PC-3 (cell line): ENCODE measurements around the gene MRPL48. TPM values are rescaled to one million over a fixed set of nuclear protein-coding genes. Genes with fewer than 3 reads are reported as not detected.

Source experiments
- ATAC-seq: fragments of 200-7000 bp; cut with Tn5 transposase; 2 replicates; pipeline ENCODE4 v1.9.1; 2020; ENCODE audit warnings: mild to moderate bottlenecking, moderate library complexity
- BruUV-seq: library from RNA; stranded (reverse); fragments of 400-500 nt; replicated peaks from 2 replicates; lab custom pipeline; 2021; lab: Mats Ljungman, UMichigan
- CTCF ChIA-PET: fragments of 300-600 bp; sonication (Branson Sonifier 250); formaldehyde crosslinking; loops from one replicate; lab custom pipeline; 2022; ENCODE audit warnings: antibody characterized with exemption; lab: Charles Lee
- POLR2A ChIA-PET: fragments of 300-600 bp; sonication (Branson Sonifier 250); formaldehyde crosslinking; loops from one replicate; lab custom pipeline; 2022; ENCODE audit warnings: antibody characterized with exemption; ENCODE audit not compliant: unreplicated experiment; lab: Charles Lee
- DNase-seq: peaks from one replicate; pipeline ENCODE4 v3.0.0-alpha.2; 2015
- H2AFZ ChIP-seq: fragments of 300-600 bp; sonication (generic); 2 replicates; pipeline ENCODE4 v1.6.0; 2016; ENCODE audit warnings: antibody characterized with exemption, low read length
- H3F3A ChIP-seq: fragments of 300-600 bp; sonication (generic); one replicate; pipeline ENCODE4 v1.6.0; 2017; ENCODE audit warnings: antibody characterized with exemption, low read length, control low read depth, mild to moderate bottlenecking; ENCODE audit not compliant: unreplicated experiment
- H3K27ac ChIP-seq: fragments of 300-600 bp; sonication (generic); 2 replicates; pipeline ENCODE4 v1.5.1; 2016; ENCODE audit warnings: mild to moderate bottlenecking, low read length
- H3K27me3 ChIP-seq: fragments of 300-600 bp; sonication (generic); 2 replicates; pipeline ENCODE4 v1.6.1; 2016; ENCODE audit warnings: low read length, mixed read lengths
- H3K36me3 ChIP-seq: fragments of 300-600 bp; sonication (generic); 2 replicates; pipeline ENCODE4 v1.6.1; 2016; ENCODE audit warnings: low read depth, mixed run types, low read length, mixed read lengths
- H3K4me1 ChIP-seq: fragments of 300-600 bp; sonication (generic); 2 replicates; pipeline ENCODE4 v1.5.1; 2016; ENCODE audit warnings: low read length; ENCODE audit not compliant: insufficient read depth
- H3K4me2 ChIP-seq: fragments of 300-600 bp; sonication (generic); 2 replicates; pipeline ENCODE4 v1.6.0; 2016; ENCODE audit warnings: low read length
- H3K4me3 ChIP-seq: fragments of 300-600 bp; sonication (generic); 2 replicates; pipeline ENCODE4 v1.5.1; 2016; ENCODE audit warnings: mild to moderate bottlenecking, low read length, mixed read lengths
- H3K79me2 ChIP-seq: fragments of 300-600 bp; sonication (generic); 2 replicates; pipeline ENCODE4 v1.6.1; 2017; ENCODE audit warnings: low read length, mixed read lengths
- H3K9ac ChIP-seq: fragments of 300-600 bp; sonication (generic); 2 replicates; pipeline ENCODE4 v1.6.0; 2016; ENCODE audit warnings: mild to moderate bottlenecking, low read length
- H3K9me2 ChIP-seq: fragments of 300-600 bp; sonication (generic); replicated peaks from 2 replicates; pipeline ENCODE4 v1.6.1; 2016; ENCODE audit warnings: mixed run types, low read length, mixed read lengths
- H3K9me3 ChIP-seq: fragments of 300-600 bp; sonication (generic); 2 replicates; pipeline ENCODE4 v1.6.1; 2016; ENCODE audit warnings: low read length, mixed read lengths
- H4K20me1 ChIP-seq: fragments of 300-600 bp; sonication (generic); 2 replicates; pipeline ENCODE4 v1.6.1; 2016; ENCODE audit warnings: low read length, mixed read lengths
- CTCF ChIP-seq: fragments of 300-600 bp; sonication (generic); conservative IDR thresholded peaks from 2 replicates; pipeline ENCODE4 v1.5.1; 2017; ENCODE audit warnings: antibody characterized with exemption, low read depth, mild to moderate bottlenecking, low read length
- EZH2 ChIP-seq: fragments of 300-600 bp; sonication (generic); IDR thresholded peaks from one replicate; pipeline ENCODE4 v1.6.1; 2017; ENCODE audit warnings: antibody characterized with exemption, mild to moderate bottlenecking, low read length; ENCODE audit not compliant: unreplicated experiment
- EZH2phosphoT487 ChIP-seq: fragments of 300-600 bp; sonication (generic); IDR thresholded peaks from 2 replicates; pipeline ENCODE4 v1.6.1; 2018; ENCODE audit warnings: mild to moderate bottlenecking, antibody characterized with exemption, low read length, borderline replicate concordance
- intact Hi-C: fragments of 100-400 bp; cut with micrococcal nuclease; formaldehyde crosslinking; loops from 2 replicates; pipeline ENCODE4 v1.9.0; 2023
- total RNA-seq: library from RNA; depleted of rRNA; stranded (reverse); fragments of >200 nt; gene quantifications from 2 replicates; pipeline ENCODE4 v1.2.3, GENCODE V29; 2014

MRPL48 gene
- total RNA-seq, 1 experiment from 2014 or later: 80.8 TPM

- Histone ChIP-seq H3K36me3 (peaks cover 5% of the 10 kb centered on the region; the same call in 1 of the 2 replicates), H3F3A (no peaks in the 10 kb centered on the region), H3K27ac (no peak overlapping the region), H3K9me3 (no peaks in the 10 kb centered on the region), H3K27me3 (no peaks in the 10 kb centered on the region), H2AFZ (no peak overlapping the region), H3K4me1 (no peaks in the 10 kb centered on the region), H3K4me2 (no peak overlapping the region), H3K9ac (no peak overlapping the region), H4K20me1 (no peaks in the 10 kb centered on the region), H3K9me2 (no peaks in the 10 kb centered on the region), H3K4me3 (no peak overlapping the region), H3K79me2 (no peaks in the 10 kb centered on the region)
- ATAC-seq (peak; percentile 45), DNase-seq (no peak)
- TF ChIP-seq CTCF (no peak), EZH2phosphoT487 (no peak), EZH2 (no peak)
- CTCF ChIA-PET: no interaction called here
- POLR2A ChIA-PET: no interaction called here
- BruUV-seq: no TSS peak
- intact Hi-C loops: no loop called here
These were observed 50.9 kb downstream of the MRPL48 start for GRCh38 chr11:73838443-73839122.

- ChIA-PET POLR2A (no interaction called here), CTCF (no interaction called here)
- no peak overlapping the region for H3K9ac ChIP-seq
- intact Hi-C loops: no loop called here
- H3K27me3 ChIP-seq: no peaks in the 10 kb centered on the region
- DNase-seq (no peak), ATAC-seq (no peak)
- TF ChIP-seq EZH2phosphoT487: no peak
- TF ChIP-seq EZH2: no peak
- no peak for TF ChIP-seq CTCF
- no peak overlapping the region for H3K4me2 ChIP-seq
- no peak overlapping the region for H2AFZ ChIP-seq
- H3K9me3 ChIP-seq: no peaks in the 10 kb centered on the region
- no peak overlapping the region for H3K4me3 ChIP-seq
- peaks cover 5% of the 10 kb centered on the region; the same call in 1 of the 2 replicates for H3K36me3 ChIP-seq
- H3F3A ChIP-seq: no peaks in the 10 kb centered on the region
- no peak overlapping the region for H3K27ac ChIP-seq
- BruUV-seq: no TSS peak
- H3K4me1 ChIP-seq: no peaks in the 10 kb centered on the region
- no peaks in the 10 kb centered on the region for H3K9me2 ChIP-seq
- H4K20me1 ChIP-seq: no peaks in the 10 kb centered on the region
- no peaks in the 10 kb centered on the region for H3K79me2 ChIP-seq
These were observed 51.4 kb downstream of the MRPL48 start for GRCh38 chr11:73839123-73839457.

GRCh38 chr11:73851046-73851764 lies 63.5 kb downstream of the MRPL48 start:
- Histone ChIP-seq H3F3A (peaks cover 5% of the 10 kb centered on the region), H3K36me3 (peaks cover 4% of the 10 kb centered on the region; the same call in 1 of the 2 replicates), H3K4me1 (peaks cover 10% of the 10 kb centered on the region), H2AFZ (no peak overlapping the region), H3K9me3 (no peaks in the 10 kb centered on the region), H3K79me2 (no peaks in the 10 kb centered on the region), H3K9me2 (no peaks in the 10 kb centered on the region), H3K9ac (no peak overlapping the region), H3K27ac (no peak overlapping the region), H3K4me3 (no peak overlapping the region), H4K20me1 (no peaks in the 10 kb centered on the region), H3K27me3 (no peaks in the 10 kb centered on the region), H3K4me2 (no peak overlapping the region)
- DNase-seq (no peak), ATAC-seq (no peak)
- CTCF ChIA-PET: no interaction called here
- intact Hi-C loops: no loop called here
- POLR2A ChIA-PET: no interaction called here
- TF ChIP-seq EZH2 (no peak), CTCF (no peak)
- no TSS peak for BruUV-seq
